ENCODE data around the gene DHX16.
"Not testable (repeated sequence)": the region's sequence is repeated elsewhere in the genome, so short reads cannot be mapped to it uniquely, and the experiment has no call there.

The DHX16 gene

GRCh38 chr6:30678964-30679726 lies 6.3 kb upstream of the DHX16 start:
- DNase-seq: peak; percentile 96

- DNase-seq: no peak
Observed at GRCh38 chr6:30676660-30677285, 4.0 kb upstream of the DHX16 start.

- no peak for DNase-seq
Observed at GRCh38 chr6:30670760-30671527, 1.9 kb downstream of the DHX16 start.

GRCh38 chr6:30666300-30666699 lies 6.5 kb downstream of the DHX16 start:
- not testable (repeated sequence) for DNase-seq

GRCh38 chr6:30664994-30665767 lies 7.6 kb downstream of the DHX16 start:
- no peak for DNase-seq

- not testable (repeated sequence) for DNase-seq
Observed at GRCh38 chr6:30657922-30658321, 14.9 kb downstream of the DHX16 start.

GRCh38 chr6:30657454-30657853 lies 15.4 kb downstream of the DHX16 start:
- DNase-seq: no peak

GRCh38 chr6:30656513-30656912 lies 16.3 kb downstream of the DHX16 start:
- no peak for DNase-seq

- no peak for DNase-seq
Observed at GRCh38 chr6:30655743-30656094, 17.1 kb downstream of the DHX16 start.

GRCh38 chr6:30654798-30655742 lies 17.7 kb downstream of the DHX16 start:
- no peak for DNase-seq

- DNase-seq: no peak
Observed at GRCh38 chr6:30651143-30651542, 21.7 kb downstream of the DHX16 start.

GRCh38 chr6:30647242-30648116 lies 25.3 kb downstream of the DHX16 start:
- DNase-seq: peak; percentile 54

- peak; percentile 88 for DNase-seq
Observed at GRCh38 chr6:30646450-30647241, 26.2 kb downstream of the DHX16 start, which contains the start of gene C6orf136. Gene C6orf136, plus strand, starts transcription at chr6:30647133. Its CDS starts 99 bp downstream, at chr6:30647232.

GRCh38 chr6:30645989-30646388 lies 26.8 kb downstream of the DHX16 start:
- DNase-seq: no peak

GRCh38 chr6:30644769-30645168 lies 28.0 kb downstream of the DHX16 start:
- DNase-seq: no peak

GRCh38 chr6:30643656-30644055 lies 29.1 kb downstream of the DHX16 start:
- DNase-seq: no peak

- no peak for DNase-seq
Observed at GRCh38 chr6:30641048-30641447, 31.8 kb downstream of the DHX16 start.

GRCh38 chr6:30640481-30640880 lies 32.3 kb downstream of the DHX16 start:
- DNase-seq: no peak

- DNase-seq: no peak
Observed at GRCh38 chr6:30635834-30636233, 37.0 kb downstream of the DHX16 start.
